Measurements from ENCODE around the gene PSMG4. TPM values are rescaled to one million over a fixed set of nuclear protein-coding genes. Genes with fewer than 3 reads are reported as not detected.

Gene PSMG4
- total RNA-seq, 1 experiment from 2014 or later, result 145 TPM

DNA sequence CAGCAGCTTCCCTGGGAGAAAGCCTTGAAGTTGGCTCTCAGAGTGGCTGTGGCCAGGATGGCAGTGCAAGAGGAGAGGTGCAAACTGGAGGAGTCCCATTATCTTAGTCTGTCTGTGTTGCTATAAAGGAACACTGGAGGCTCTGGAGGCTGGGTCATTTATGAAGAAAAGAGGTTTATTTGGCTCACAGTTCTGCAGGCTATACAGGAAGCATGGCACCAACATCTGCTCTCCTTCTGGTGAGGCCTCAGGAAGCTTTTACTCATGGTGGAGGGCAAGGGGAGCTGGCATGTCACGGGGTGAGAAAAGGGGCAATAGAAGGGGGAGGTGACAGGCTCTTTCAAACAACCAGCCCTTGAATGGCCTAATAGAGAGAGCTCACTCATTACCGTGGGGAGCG lies 47.1 kb downstream of the PSMG4 start:
- DNase-seq (ENCODE audit: low spot score), result no peak

DNA sequence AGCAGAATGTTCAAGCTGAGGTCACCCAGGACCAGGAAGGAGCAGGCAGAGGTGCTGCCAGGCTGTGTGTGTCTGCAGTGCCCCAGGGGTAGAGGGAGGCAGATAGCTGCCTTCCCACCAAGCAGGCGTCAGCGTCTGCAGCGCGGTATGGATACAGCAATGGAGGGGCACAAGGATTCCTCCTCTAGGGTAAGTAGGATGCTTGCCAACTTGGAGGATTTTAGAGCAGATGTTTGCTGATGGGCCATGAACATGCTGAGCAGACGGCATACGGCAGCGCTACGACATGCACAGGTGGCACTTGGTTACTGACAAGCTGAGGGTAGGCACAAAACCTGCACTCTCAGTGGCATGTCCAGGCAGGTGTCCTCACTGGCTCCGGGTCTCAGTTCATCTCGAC lies 48.1 kb downstream of the PSMG4 start:
- no peak for DNase-seq (ENCODE audit: low spot score)

DNA sequence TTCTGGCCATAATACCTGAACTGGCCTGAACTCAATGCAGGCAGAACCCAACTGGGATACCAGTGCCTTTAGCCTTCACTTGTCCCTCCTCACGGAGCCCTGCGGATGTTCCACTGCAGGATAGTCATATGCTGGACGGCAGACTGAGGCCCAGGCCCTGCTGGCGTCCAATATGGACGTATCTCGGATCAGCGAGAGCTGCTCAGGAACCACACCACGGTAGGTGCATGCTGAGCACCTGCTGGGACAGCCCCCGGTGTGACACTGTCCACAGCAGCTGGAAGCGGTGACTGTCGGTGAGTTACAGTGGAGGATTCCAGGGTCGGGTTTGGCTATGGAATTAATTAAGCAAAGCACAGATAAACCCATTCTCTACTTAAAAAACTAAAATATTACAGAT lies 48.7 kb downstream of the PSMG4 start:
- DNase-seq (ENCODE audit: low spot score), result no peak

DNA sequence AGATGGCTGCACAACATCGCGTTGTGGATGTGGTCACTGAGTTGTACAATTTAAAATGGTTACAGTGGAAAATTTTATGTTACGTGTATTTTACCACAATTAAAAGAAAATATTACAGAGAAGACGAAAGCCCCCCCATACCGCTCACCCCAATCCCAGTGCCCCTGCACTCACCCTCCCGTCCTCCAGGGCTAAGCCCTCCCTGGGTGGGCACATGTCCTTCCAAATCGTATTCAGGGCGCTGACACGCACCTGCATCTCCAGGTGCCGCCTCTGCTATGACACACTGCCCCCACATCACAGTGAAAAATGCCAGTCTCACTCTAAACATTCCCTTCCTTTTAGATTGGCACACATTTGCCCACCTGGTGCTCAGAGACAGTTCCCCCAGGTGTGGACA lies 49.4 kb downstream of the PSMG4 start:
- no peak for DNase-seq (ENCODE audit: low spot score)

DNA sequence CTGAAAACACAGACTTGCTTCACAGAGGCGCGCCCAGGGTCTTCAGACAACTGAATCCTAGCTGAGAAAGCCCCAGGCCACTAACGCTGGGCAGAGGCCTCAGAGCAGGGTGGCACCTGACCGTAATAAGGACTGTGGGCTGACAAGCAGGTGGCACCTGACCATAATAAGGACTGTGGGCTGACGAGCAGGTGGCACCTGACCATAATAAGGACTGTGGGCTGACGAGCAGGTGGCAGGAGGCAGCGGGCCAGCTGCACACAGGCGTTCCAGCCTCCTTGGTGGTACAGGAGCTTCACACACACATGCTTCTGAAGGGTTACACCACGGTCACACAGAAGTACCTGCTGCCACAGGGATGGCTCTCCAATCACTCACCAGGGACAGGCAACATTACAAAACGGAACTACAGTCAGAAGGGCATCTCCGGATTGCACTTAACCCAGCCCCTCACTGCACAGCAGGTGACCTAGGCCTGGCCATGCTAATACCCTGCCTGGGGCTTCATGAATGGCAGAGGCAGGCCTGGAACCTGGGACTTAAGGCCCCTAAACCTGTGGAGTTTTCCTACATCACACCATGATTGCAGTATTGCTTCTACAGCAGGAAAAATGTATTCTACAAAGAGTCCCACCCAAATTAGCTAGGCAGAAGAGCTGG lies 50.8 kb downstream of the PSMG4 start:
- no peak for DNase-seq (ENCODE audit: low spot score)

DNA sequence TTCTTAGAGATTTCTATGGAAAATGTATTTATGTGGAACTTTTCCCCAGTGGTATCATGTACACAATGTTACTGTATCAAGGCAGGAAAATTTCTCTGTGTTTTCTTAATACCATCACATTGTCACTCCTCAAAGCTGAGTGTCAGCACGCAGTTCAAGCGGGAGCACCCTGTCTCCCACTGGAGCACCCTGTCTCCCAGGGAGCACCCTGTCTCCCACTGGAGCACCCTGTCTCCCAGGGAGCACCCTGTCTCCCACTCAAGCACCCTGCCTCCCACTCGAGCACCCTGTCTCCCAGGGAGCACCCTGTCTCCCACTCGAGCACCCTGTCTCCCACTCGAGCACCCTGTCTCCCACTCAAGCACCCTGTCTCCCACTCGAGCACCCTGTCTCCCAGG lies 51.3 kb downstream of the PSMG4 start:
- DNase-seq (ENCODE audit: low spot score), result no peak

DNA sequence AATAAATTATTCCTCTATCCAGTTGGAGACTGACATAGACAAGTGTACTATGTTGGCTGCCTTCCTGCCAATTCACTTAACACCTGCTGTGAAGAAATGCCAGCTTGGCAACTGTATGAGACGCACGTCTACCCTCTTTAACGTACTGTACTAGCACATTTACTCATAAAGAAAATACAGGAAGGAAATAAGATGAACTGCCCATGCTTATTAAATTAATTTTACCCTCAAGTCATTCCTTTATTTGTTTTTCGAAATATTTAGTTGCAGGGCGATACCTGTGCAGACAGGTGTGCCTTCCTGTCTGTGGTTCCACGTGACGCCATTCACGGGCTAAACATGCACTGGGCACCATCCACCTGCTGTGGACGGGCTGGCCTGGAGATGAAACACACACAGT lies 52.0 kb downstream of the PSMG4 start:
- no peak for DNase-seq (ENCODE audit: low spot score)

DNA sequence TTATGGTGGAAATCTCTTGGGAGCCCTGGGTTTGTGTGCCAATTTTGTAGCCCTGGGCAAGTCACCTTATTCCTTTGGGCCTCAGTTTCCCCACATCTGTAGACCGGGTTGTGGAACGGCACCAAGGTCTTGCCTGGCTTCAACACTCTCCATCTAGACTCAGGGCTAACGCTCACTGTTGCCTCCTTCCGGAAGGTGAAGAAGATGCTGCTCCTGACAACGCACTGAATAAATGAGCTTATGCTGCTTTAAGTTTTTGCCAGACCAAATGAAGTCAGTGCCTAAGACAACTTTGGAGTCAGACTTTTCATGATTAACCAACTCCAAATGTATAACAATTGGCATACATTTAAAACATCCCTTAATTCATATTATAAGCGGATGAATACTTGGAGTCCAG lies 53.1 kb downstream of the PSMG4 start:
- no peak for DNase-seq (ENCODE audit: low spot score)

DNA sequence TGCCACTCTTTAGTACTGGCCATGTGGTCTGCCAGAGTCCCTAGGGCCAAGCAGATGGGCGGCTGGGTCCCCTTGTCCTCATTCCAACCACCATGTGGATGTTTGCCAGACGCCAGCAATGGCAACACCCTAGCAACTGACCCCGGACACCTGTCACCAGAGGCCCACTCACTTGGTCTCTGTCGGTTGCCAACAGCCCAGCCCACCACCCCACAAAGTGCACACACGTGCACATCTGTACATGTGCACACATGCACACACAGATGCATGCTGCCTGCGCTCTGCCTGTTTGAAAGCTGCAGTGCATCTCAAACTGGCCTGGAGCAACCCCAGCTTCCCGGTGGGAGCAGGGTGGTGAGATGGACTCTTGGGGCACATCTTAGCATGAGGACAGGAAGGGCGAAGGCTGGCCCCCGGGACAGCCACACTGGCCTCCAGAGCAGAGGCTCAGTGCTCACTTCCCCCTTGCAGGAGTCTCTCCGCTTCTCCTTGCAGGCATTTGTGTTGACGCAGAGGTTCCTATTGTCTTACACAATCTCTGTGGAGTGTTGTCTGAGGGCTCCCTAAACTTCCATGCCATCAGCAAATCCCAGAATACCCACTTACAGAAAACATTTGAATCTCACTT lies 54.0 kb downstream of the PSMG4 start:
- DNase-seq (ENCODE audit: low spot score), result no peak

DNA sequence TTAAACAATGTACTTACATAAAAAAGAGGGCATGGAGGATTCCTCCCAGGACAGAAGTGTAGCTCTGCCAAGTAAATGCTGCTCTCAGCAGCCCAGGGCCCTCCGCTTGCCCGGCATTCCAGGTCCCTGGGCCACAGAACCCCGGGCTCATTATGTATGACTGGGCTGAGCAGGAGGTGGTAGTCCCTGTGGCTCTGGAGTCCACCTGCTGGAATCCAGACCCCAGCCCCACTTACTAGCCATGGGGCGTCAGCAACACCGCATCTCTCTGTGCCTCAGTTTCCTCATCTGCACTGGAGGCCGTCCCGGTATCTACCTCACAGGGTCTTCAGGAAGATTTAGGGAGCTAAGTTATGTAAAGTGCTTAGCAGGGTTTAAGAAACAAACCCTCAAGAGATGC lies 55.4 kb downstream of the PSMG4 start:
- no peak for DNase-seq (ENCODE audit: low spot score)

DNA sequence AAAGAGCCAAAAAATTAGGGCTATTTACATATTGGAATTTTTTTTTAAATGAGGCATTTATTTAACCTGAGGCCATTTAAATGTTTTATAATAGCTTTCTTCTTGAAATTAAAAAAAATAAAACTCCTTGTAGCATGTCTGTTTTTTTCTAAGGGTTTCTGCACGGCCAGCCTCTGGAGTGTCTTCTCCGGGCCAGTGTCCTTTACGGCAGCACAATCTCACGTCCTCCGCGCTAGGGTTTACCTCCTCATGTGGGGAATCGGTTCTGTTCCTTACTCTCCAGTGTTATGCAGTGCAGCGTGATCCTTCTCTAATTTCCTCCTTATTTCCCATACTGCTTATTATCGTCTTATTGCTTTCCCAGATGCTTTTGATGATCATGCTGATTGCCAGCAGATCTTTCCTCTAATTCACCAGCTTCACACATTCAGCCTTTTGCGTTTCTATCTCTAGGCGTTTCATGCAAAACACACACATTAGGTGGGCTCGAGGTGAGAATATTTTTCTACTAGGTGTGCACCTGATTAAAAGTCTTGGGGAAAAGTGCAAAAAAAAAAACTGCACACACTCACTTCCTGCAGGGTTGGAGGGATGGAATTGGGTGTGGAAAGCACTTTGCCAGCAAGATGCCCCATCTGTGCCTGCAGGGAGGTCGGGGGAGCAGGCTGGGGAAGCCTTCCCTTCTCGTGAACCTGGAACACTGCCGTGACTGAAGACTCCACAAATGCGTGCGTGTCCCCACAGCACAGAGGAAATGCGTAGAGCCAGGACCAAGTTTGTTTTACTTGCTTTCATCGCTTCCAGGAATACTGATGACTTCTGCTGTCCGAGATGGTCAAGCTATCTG lies 56.1 kb downstream of the PSMG4 start:
- DNase-seq (ENCODE audit: low spot score), result no peak

DNA sequence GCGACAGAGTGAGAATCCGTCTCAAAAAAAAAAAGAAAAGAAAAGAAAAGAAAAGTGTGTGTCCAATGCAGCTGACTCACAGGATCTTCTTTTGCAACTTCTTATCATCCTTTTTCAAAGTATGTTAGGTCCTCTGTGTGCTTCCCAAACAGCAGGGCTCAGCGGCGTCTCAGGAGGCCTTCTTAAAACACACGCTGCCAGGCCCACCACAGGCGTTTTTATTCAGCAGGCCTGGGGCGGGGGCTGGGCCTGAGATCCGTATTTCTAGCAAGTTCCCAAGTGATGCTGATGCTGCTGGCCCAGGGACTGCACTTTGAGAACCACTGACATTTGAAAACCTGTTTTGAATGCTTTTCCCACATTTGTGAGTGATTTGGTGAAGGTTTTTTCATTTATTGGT lies 57.1 kb downstream of the PSMG4 start:
- no peak for DNase-seq (ENCODE audit: low spot score)

DNA sequence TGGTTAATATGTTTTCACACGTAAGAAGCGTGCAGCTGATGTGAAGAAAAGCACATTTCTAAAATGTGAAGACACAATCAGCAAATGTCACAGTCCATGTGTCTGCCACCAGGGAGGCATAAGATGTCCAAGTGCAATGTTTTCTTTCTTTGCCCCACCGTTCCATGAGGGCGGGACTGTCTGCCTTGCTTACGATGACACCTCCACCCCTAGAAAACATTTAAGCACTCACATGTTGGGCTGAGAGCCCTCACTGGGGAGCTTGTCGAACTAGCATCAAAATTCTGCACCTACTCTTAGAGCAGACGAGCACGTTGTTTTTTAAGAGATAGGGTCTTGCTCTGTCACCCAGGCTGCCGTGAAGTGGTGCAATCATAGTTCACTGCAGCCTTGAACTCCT lies 57.6 kb downstream of the PSMG4 start:
- DNase-seq (ENCODE audit: low spot score), result no peak

DNA sequence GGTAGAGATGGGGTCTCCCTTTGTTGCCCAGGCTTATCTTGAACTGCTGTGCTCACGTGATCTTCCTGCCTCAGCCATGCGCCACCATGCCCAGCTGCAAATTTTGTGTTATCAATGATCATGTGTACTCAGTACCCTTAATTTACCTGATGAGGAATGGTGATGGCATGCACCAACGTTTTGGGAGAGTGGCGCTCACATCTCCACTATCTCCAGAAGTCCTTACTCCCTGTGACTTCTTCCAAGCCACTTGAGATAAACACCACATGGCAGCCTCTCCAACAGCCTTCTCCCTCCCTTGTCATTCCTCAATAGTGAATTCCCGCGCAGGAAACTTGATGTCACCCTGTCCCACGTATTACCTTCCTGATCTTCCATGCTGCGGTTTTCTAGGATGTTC lies 58.1 kb downstream of the PSMG4 start:
- DNase-seq (ENCODE audit: low spot score), result no peak

Other genes starting within 250 kb of the PSMG4 start
- 11.7 and 12.6 TPM in 2 replicates for gene RIPK1, start 190.5 kb upstream of the PSMG4 start, total RNA-seq (2014; rRNA removed; shearing (Covaris generic))
- gene BPHL, start 140.2 kb upstream of the PSMG4 start, total RNA-seq (2014; rRNA removed; shearing (Covaris generic)), result 7.3 and 8.7 TPM in 2 replicates
- 67.5 and 73.0 TPM in 2 replicates for gene TUBB2A, start 101.4 kb upstream of the PSMG4 start, total RNA-seq (2014; rRNA removed; shearing (Covaris generic))
- gene TUBB2B, start 31.3 kb upstream of the PSMG4 start, total RNA-seq (2014; rRNA removed; shearing (Covaris generic)), result 1.7 and 2.5 TPM in 2 replicates
- gene SLC22A23, start 198.1 kb downstream of the PSMG4 start, total RNA-seq (2014; rRNA removed; shearing (Covaris generic)), result 7.5 and 10.8 TPM in 2 replicates